Hematopoietic multipotent progenitor cell treated with erythropoietin and hydrocortisone succinate and interleukin-3 and kit ligand, for 8 days (in vitro differentiated cells): ENCODE results near the gene ZNF333.
"Not testable (repeated sequence)": the region's sequence is repeated elsewhere in the genome, so short reads cannot be mapped to it uniquely, and the experiment has no call there.

ENCODE experiments used
- DNase-seq: peaks from one replicate; pipeline ENCODE4 v3.0.0-alpha.2; 2015

ZNF333 gene

DNA sequence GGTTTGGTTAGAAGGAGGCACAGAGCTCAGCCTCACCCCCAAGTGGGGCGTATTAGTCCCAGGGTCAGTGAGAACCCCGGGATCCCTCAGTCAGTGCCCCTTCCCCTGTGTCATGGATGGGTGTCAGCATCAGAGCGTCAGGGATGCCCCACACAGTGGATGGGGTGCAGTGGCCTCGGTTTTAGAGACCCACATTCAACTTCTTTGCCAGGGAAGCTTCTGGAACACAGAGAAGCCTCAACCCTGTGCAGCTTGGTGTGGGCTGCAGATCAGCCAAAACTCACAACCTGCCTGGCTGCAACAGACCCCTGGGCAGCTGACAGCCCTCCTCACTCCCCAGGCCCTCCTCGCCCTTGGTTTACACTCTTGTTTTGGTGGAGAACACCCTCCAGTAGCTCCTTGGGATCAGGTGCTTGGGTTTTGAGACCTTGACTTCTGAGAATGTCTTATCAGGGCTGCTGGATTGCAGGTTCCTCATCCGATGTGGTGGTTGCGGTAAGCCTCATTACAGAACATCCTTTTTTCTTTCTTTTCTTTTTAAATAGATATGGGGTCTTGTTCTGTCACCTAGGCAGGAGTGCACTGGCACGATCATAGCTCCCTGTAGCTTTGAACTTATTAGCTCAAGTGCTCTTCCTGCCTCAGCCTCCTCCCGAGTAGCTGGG is 11.0 kb downstream of the ZNF333 start:
- DNase-seq: no peak

DNA sequence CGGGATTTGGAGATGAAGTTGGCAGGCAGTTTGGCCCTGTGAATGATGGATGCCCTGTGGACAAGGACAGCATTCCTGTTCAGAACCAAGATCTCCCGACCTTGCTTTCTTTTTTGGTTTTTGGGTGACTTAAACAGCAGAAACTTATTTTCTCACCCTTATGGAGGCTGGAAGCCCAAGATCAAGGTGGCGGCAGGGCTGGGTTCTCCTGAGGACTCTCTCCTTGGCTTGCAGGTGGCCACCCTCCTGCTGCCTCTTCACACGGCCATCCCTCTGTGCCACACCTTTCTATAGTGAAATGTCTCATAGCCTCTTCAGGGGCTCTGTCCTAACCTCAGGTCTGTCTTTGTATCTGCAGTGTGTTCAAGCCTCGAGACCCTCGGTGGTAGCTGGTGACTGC is 14.0 kb downstream of the ZNF333 start:
- DNase-seq: no peak

DNA sequence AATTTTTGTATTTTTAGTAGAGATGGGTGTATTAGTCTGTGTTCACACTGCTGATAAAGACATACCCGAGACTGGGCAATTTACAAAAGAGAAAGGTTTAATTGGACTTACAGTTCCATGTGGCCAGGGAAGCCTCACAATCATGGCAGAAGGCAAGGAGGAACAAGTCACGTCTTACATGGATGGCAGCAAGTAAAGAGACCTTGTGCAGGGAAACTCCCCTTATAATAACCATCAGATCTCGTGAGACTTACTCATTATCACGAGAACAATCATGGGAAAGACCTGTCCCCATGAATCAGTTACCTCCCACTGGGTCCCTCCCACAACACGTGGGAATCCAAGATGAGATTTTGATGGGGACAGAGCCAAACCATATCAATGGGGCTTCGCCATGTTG is 14.6 kb downstream of the ZNF333 start:
- DNase-seq: no peak

DNA sequence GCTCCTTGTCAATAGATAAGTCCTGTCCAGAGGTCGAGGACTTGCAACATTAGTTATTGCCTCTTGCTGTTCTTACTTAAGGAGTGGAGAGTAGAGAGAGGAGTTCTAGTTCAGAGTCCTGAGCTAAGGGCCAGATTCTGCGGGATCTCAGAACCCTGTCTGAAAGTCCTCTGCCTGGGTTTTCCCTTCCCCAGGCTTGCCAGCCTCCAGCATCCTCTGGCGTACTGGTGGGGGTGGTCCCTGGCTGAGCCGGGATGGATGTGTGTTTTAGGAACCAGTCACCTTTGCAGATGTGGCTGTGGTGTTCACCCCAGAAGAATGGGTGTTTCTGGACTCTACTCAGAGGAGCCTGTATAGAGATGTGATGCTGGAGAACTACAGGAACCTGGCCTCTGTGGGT is 26.0 kb downstream of the ZNF333 start:
- DNase-seq: no peak

DNA sequence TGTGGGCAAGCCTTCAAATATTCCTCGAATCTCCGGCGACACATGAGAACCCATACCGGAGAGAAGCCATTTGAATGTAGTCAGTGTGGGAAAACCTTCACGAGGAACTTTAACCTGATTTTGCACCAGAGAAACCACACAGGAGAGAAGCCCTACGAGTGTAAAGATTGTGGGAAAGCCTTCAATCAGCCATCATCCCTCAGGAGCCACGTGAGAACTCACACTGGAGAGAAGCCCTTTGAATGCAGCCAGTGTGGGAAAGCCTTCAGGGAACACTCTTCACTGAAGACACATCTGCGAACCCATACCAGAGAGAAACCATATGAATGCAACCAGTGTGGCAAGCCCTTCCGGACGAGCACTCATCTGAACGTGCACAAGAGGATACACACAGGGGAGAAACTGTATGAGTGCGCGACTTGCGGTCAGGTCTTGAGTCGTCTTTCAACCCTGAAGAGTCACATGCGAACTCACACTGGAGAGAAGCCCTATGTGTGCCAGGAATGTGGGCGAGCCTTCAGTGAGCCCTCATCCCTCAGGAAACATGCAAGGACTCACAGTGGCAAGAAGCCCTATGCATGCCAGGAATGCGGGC is 28.8 kb downstream of the ZNF333 start:
- no peak for DNase-seq

DNA sequence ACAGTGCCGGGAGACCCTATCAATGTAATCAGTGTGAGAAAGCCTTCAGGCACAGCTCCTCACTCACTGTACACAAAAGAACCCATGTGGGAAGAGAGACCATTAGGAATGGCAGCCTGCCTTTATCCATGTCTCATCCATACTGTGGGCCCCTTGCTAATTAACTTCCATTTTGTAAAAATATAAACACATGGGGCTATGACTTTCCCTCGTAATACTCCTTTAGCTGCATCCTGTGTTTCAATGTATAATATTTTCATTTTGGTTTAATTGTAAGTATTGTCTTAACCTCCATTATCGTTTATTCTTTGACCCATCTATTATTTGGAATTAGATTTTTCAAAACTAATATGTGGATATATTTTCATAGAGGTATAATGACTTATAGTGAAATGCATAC is 29.3 kb downstream of the ZNF333 start:
- DNase-seq: no peak

DNA sequence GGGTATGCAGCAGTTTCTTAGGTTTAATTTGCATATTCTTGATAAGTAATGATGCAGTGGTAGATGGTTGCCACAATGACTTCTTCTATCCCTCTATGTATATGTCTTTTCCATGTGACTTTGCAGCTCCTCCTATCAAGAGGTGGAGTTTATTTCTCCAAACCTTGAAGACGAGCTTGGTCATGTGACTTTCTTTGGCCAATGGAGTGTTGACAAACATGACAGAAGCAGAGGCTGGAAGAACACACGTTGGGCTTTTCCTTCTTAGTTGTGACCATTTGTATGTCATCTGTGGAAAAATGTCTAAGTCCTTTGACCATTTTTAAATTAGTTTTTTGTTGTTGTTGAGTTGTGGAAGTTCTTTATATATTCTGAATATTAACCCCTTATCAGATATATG is 32.3 kb downstream of the ZNF333 start:
- DNase-seq: no peak

DNA sequence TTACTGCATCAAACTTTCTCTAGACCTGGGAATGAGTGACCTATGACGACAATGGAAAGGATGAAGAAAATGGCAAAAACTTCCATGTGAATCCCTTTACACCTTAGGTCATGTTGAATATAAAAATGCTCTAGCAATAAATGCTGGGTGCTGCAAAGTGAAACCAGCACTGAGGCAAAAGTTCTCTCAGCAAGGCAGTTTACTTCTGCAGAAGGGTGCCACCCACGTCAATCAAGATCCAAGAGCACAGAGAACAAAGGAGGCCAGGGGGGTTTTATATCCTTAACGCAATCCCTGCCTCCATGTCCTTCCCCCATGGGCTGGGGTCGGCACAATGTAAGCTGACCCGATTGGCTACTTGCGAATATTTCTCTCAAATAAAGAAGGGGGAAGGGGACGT is 38.7 kb downstream of the ZNF333 start:
- no peak for DNase-seq

DNA sequence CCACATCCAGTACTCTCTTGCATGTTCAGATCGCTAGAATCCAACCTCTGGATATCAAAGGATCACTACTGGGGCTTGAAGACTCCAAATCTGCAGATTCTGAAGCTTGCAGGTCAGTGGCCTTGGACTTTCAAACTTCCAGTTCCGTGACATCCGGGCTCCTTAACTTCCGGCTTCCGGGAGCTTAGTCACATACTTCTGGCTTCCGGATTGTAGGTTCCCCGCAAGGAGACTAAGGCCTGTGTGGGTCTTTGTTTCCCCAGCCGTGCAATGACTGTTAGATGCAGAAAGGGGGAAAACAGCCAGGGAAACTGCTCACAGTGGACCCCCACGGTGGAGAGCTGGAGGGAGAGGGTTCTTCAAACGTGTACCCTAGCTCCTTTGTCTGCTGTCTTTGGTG is 41.4 kb downstream of the ZNF333 start:
- no peak for DNase-seq

DNA sequence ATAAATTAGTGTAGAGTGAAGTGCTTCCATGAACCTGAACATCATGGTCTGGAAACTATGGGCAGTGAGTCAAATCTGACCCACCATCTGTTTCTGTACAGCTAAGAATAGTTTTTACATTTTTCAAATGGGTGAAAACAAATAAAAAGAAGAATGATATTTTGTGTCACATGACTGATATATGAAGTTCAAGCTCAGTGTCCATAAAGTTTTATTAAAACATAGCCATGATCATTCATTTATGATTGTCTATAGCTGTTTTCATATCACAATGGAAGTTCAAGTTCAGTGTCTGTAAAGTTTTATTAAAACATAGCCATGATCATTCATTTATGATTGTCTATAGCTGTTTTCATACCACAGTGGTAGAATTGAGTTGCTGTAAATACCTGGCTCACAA is 42.7 kb downstream of the ZNF333 start:
- DNase-seq: no peak

DNA sequence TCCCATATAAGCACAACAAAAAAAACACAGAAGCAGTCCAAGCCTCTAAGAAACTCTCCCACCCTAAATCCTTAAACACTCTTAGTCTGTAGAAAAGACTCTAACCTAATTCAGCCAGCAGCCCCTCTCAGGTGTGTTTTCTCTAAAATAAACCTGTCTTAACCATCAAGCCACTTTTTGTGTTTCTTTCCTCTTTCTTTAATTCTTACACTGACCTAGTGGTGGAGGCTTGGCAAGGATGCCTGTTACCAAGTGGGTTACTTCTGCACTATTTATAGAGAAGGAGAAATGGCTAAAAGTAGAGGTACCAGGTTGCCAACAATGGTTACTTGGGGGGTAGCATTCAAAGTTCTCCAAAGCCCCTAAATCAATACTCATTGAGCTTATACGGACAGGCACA is 43.7 kb downstream of the ZNF333 start:
- DNase-seq: no peak

DNA sequence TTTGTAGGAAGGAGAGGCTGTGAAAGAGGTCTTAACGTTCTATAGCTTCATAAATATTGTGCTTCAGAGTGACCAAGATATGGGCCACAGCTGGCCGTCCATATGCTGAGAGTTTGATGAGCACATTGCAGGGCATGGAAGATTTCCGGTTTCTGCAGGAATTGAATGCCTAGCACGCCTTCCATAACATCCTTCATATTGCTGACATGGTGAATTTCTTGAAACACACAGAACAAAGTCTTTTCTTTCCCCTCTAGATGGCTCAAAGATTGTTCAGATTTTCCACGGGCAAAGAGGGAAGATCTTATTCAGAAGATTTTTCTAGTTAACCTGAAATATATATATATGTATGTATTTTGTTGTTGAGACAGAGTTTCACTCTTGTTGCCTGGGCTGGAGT is 46.1 kb downstream of the ZNF333 start:
- DNase-seq: no peak

DNA sequence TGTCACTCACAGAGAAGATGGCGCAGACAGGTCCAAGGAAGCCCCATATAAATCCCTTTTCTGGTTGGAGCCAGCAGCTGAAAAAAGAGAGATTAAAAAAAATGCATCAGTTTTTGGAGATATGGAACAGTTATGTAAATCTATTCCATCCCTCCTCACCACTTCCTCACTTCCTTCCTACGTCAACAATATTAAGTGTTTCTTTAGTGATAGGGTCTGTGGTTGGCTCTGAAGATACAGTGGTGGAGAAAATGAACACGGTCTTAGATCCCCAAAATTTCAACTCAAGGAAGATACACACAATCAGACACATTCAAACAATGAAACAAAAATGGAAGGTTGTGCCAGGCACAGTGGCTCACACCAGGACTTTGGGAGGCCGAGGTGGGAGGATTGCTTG is 57.0 kb downstream of the ZNF333 start:
- DNase-seq: peak; percentile 15

DNA sequence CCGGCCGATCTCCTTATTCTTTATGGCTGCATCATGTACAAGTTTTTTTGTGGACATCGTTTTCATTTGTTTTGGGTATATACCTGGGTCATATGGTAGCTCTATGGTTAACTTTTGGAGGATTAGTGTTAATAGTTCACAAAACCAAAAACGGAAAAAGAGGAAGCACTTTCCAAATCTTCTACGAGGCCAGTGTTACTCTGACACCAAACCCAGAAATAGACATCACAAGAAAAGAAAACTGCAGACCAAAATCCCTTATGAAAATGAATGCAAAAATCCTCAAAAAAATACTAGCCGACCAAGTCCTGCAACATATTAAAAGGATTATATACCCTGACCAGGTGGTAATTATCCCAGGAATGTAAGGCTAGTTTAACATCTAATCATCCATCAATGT is 58.8 kb downstream of the ZNF333 start:
- DNase-seq: no peak

DNA sequence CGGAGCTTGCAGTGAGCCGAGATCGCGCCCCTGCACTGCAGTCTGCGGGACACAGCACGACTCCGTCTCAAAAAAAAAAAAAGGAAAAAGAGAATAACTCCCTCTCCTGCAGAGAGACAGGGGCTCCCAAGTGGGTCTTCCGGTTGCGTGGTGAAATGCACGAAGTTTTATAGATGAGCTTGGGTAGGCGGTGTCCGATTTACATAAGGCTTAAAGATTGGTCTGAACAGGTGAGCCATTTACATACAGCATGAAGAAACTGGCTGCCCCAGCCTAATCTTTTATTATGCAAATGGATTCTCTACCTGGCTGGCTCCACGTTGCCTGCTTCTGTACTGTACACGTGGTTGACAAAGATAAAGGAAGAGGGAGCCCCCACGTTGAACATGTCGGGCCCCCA is 69.0 kb downstream of the ZNF333 start:
- DNase-seq: no peak

DNA sequence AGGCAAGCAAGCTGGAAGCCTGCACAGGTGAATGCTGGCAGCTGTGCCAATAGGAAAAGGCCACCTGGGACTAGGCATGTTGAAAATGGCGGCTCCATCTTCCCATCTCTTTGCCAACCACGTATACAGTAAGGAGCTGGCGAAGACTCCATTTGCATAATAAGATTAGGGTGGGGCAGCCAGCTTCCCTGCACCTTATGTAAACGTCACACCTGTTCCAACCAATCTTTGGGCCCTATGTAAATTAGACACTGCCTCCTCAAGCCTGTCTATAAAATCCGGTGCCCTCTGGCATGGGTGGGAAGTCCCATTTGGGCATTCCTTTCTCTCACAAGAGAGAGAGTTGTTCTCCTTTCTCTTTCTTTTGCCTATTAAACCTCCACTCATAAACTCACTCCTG is 71.8 kb downstream of the ZNF333 start:
- no peak for DNase-seq

DNA sequence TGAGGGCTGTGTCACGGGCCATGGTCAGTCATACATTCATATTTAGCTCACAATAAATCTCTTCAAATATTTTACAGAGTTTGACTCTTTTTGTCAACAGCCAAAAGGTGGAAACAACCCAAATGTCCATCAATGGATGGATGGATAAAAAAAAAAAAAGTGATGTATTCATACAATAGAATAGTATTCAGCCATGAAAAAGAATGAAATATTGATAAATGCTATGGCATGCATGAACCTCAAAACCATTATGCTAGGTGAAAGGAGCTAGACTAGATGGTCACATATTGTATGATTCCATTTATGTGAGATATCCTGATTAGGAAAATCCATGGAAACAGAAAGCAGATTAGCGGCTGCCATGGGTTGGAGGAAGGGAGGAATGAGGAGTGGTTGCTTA is 72.3 kb downstream of the ZNF333 start:
- DNase-seq: no peak

DNA sequence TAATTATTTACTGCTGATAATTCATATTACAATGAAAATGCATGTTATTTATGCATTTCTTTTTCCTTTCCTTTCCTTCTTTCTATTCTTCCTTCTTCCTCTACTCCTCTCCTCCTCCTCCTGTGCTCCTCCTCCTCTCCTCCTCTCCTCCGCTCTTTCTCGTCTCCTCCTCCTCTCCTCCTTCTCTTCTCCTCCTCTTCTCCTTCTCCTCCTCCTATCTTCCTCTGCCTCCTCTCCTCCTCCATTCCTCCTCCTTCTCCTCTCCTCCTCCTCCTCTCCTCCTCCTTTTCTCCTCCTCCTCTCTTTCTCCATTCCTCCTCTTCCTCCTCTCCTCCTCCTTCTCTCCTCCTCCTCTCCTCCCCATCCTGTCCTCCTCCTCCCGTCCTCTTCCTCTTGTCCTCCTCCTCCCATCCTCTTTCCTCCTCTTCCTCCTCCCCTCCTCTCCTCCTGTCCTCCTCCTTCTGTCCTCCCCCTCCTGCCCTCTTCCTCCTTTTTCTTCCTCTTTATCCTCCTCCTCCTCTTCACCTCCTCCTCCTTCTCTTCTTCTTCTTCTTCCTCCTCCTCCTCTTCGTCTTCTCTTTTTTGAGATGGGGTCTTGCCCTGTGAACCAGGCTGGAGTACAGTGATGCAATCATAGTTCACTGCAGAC is 73.8 kb downstream of the ZNF333 start:
- DNase-seq: no peak

DNA sequence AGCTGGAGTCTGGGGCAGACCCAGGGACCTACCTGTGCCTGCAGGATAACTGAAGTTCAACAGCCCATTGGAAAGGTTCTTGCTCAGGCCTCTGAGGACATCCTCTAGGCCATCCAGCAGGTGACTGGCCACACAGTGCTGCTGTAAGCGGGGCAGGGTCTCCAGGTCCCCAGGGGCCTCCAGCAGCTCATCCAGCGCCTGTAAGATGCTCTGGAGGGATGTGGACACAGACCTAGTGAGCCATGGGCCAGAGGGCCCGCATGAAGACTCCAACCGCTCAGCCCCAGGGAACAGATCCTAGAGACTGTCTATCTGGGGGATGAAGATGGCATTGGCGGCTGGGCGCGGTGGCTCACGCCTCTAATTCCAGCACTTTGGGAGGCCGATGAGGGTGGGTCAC is 74.6 kb downstream of the ZNF333 start:
- DNase-seq: no peak

DNA sequence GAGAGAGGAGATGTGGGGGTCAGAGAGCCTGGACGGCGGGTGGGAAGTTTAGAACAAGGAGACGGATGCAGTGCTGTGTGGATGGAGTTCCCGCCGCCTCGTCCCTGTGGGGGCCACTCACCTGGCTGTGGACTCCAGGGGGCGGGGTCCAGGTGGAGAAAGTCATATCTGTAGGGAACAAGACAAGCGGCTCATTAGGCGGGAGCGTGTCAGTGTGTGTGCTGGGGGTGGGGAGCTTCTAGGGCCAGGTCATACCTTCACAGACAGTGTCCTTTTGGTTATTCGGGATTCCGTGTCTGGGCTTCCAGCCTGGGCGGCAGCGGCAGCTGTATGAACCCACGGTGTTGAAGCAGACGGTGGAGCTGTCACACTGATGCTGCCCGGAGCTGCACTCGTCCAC is 75.6 kb downstream of the ZNF333 start:
- not testable (repeated sequence) for DNase-seq

DNA sequence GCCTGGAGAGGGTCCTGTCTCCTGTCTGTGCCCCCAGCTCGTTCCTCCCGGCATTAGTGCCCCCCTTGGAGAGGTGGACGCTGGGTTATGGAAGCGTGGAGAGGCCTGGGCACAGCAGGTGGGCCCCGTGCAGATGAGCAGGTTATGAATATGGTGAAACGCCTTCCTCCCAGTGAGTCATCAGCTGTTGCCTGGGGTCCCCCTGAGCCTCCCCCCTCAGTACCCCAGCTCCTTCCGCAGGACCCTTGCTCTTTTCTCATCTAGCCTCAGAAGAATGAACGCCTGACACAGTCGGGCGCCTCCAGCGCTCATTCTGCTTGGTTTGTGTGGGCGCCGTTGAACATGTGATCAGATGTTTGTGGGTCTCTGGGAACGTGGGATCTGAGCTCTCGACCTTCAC is 76.0 kb downstream of the ZNF333 start:
- DNase-seq: not testable (repeated sequence)

DNA sequence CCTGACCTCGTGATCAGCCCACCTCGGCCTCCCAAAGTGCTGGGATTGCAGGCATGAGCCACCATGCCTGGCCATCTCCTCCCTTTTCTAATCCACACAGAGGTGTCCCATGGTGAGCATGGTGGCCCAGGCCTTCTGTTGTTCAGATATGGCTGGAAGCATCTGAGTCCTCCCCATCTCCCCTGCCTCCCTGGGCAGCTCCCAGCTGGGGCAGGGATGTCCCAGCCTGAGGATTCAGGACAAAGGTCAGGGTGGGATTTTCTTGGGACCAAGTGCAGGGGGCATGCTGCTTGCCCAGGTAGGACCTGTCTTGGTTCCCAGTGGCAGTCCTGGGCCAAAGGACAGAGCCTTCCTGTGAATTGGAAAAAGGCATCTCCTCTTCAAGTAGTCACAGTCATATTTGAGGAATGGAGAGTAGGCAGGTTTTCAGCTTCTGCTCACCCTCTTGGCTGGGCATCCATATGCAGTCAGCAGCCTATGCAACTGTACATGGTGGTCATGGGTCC is 77.7 kb downstream of the ZNF333 start:
- DNase-seq: no peak

DNA sequence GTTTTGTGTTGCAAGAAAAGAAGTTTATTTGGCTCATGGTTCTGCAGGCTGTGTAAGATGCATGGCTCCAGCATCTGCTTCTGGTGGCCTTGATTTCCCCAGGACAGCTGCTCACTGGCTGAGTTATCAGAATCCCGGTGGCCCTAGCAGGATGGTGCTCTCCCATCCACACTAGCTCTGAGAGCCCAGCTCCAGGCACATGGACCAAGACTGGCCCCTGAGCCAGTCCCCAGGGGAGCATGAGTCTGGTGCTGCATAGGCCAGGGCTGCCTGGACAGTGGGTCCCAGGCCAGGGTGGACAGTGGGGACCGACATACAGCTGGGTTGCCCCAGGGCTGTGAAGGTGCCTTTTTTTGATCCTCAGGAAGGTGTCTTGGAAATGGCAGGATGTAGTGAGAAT is 78.2 kb downstream of the ZNF333 start:
- DNase-seq: no peak

DNA sequence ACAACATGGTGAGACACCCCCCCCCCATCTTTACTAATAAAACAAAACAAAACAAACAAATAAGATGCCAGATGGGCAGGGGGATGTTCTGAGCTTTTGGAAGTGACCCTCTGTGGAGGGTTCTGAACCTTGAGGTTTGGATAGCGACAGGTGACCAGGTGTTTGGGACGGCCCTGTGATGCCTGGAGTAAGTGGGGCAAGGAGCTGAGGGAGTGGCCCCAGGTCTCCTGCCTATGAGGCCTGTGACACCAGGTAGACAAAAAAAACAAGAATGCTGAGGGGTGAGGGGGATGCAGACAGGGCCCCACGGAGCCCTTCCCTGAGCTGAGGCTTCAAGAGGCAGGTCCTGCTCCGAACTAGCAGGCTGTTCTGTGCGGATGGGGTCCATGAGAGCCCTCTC is 79.4 kb downstream of the ZNF333 start:
- no peak for DNase-seq

DNA sequence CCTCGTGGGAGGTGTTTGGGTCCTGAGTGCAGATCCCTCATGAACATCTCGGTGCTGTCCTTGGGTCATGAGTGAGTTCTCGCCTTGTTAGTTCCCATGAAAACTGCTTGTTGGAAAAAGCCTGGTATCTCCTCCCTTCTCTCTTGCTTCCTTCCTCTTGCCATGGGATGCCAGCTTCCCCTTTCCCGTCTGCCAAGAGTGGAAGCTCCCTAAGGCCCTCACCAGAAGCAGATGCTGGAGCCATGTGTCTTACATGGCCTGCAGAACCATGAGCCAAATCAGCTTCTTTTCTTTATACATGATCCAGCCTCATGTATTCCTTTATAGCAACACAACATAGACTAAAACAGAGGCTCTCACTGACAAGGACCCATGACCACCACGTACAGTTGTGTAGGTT is 80.3 kb downstream of the ZNF333 start:
- DNase-seq: no peak
